GM12878 (cell line): ENCODE results near the gene HHAT. TPM values are rescaled to one million over a fixed set of nuclear protein-coding genes. Genes with fewer than 3 reads are reported as not detected.

Experiments
- CREB1 ChIP-seq: IDR thresholded peaks from 2 replicates; pipeline ENCODE4 v1.6.1; 2012; ENCODE audit warnings: low read depth, mild to moderate bottlenecking, inconsistent platforms
- GABPA ChIP-seq: IDR thresholded peaks from 2 replicates; pipeline ENCODE4 v1.6.1; 2014; ENCODE audit warnings: antibody characterized with exemption, low read depth, mild to moderate bottlenecking, inconsistent platforms
- HCFC1 ChIP-seq: fragments of 150-350 bp; IDR thresholded peaks from 2 replicates; pipeline ENCODE4 v1.6.1; 2014; ENCODE audit warnings: low read length
- HDAC6 ChIP-seq: fragments of 200-600 bp; sonication (generic); IDR thresholded peaks from one replicate; pipeline ENCODE4 v1.8.0; 2017; ENCODE audit warnings: antibody characterized with exemption; ENCODE audit not compliant: unreplicated experiment
- IKZF2 ChIP-seq, 2 experiments: fragments of 450-650 bp; IDR thresholded peaks; 2 replicates each; pipeline ENCODE4 v1.6.1; 2017; ENCODE audit warnings: mild to moderate bottlenecking in 2 of 2, moderate library complexity in 2 of 2
- JUNB ChIP-seq: IDR thresholded peaks from 2 replicates; pipeline ENCODE4 v1.6.1; 2016; ENCODE audit warnings: antibody characterized with exemption, mild to moderate bottlenecking
- MEF2B ChIP-seq: fragments of 450-650 bp; IDR thresholded peaks from 2 replicates; pipeline ENCODE4 v1.6.1; 2018; ENCODE audit warnings: mild to moderate bottlenecking, moderate library complexity; ENCODE audit not compliant: partially characterized antibody, poor library complexity, severe bottlenecking
- NR2C2 ChIP-seq: IDR thresholded peaks from 2 replicates; pipeline ENCODE4 v1.6.1; 2011; ENCODE audit warnings: borderline replicate concordance, low read depth; ENCODE audit not compliant: control insufficient read depth, insufficient read length
- RELA ChIP-seq: fragments of 450-650 bp; IDR thresholded peaks from 2 replicates; pipeline ENCODE4 v1.8.0; 2014; ENCODE audit warnings: borderline replicate concordance; ENCODE audit not compliant: partially characterized antibody
- SMARCA5 ChIP-seq: fragments of 450-650 bp; IDR thresholded peaks from 2 replicates; pipeline ENCODE4 v1.6.1; 2017; ENCODE audit warnings: mild to moderate bottlenecking
- SMC3 ChIP-seq: IDR thresholded peaks from 2 replicates; pipeline ENCODE4 v1.6.1; 2011; ENCODE audit warnings: low read length, improper control_type of control experiment, borderline replicate concordance
- WRNIP1 ChIP-seq: IDR thresholded peaks from 2 replicates; pipeline ENCODE4 v1.6.1; 2011; ENCODE audit warnings: low read depth, low read length, improper control_type of control experiment, borderline replicate concordance
- polyA plus RNA-seq, 11 experiments: library from polyadenylated mRNA; depleted of rRNA in 4 of 11; unstranded in 6 of 11; stranded (reverse) in 5 of 11; fragments of >200 nt; fragmentation: Nextera tagmentation in 4 of 11; fragmentation: Illumina TruSeq in 1 of 11; extraction: Ambion mirVana in 4 of 11; extraction: Trizol in 1 of 11; gene quantifications; 1 replicate in 1 of 11; 2 replicates in 10 of 11; pipeline versions ENCODE4 v1.2.1 to v1.2.3, GENCODE V29; 2011 to 2016; ENCODE audit warnings: inconsistent platforms in 2 of 11, missing spikeins in 2 of 11, low read depth in 1 of 11
- total RNA-seq, 4 experiments: library from RNA; depleted of rRNA in 3 of 4; stranded (reverse); fragments of >200 nt in 3 of 4; fragmentation: Illumina TruSeq in 1 of 4; extraction: Trizol in 1 of 4; gene quantifications; 2 replicates each; pipeline versions ENCODE4 v1.2.1 to v1.2.3, GENCODE V29; 2013 to 2021
- TF ChIP-seq, protein P1 (sequence below): IDR thresholded peaks from 2 replicates; pipeline ENCODE4 v1.6.1; 2012; ENCODE audit warnings: low read length, inconsistent platforms
- TF ChIP-seq, protein P2 (sequence below): fragments of 450-650 bp; IDR thresholded peaks from 2 replicates; pipeline ENCODE4 v1.6.1; 2018; ENCODE audit warnings: mild to moderate bottlenecking, low read depth, moderate library complexity; ENCODE audit not compliant: partially characterized antibody
- TF ChIP-seq, protein P3 (sequence below): IDR thresholded peaks from 2 replicates; pipeline ENCODE4 v1.6.1; 2011; ENCODE audit warnings: borderline replicate concordance, low read depth, mild to moderate bottlenecking, moderate library complexity, low read length; ENCODE audit not compliant: insufficient read depth, poor library complexity, severe bottlenecking
- TF ChIP-seq, protein P4 (sequence below): fragments of 450-650 bp; conservative IDR thresholded peaks from 2 replicates; pipeline ENCODE4 v1.6.1; 2017; ENCODE audit warnings: mild to moderate bottlenecking, moderate library complexity
- TF ChIP-seq, protein P5 (sequence below): fragments of 450-650 bp; IDR thresholded peaks from 2 replicates; pipeline ENCODE4 v1.6.1; 2017; ENCODE audit warnings: mild to moderate bottlenecking, moderate library complexity

HHAT gene
- total and polyA plus RNA-seq, 10 of the 15 experiments (the other 5 are each of a cell fraction or from before 2014, with no cell fraction given), result 1.2 to 37.6 (median 2.6) TPM

DNA sequence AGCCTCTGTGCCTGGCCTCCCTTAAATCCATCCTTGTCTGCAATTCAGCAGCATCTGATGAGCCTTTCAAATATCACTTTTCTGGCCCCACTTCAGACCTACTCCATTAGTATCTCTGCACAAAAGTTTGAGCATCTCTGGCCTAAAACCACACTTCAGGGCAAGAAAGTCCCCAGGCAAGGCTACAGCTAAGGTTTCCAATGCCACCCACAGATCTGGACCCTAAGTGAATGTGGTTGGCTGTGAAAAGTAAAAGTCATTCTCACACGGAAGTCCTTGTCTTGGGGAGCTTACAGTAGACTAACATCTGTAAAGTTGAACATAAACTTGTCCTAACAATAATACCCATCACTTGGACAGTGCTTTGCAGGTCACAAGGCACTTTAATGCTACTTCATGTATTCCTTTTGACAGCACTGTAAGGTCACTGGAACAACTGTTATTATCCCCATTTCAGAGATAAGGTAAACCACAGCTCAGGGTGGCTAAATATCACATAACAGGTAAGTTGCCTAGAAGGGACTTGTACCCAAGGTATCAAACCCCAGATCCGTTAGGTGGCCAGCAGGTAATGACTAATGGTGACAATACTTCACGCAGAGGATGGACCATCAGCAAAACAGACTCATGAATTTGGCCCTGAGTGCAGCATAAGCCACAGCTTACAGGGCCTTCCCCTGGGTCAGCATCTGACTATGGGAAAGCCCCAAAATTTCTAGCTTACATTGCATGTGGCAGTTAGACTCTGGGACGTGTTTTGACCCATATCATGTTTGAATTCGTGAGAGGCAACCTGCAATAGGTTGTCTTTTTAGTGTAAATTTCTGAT, 356.0 kb downstream of the HHAT start (continued):
- TF ChIP-seq, protein P1, sequence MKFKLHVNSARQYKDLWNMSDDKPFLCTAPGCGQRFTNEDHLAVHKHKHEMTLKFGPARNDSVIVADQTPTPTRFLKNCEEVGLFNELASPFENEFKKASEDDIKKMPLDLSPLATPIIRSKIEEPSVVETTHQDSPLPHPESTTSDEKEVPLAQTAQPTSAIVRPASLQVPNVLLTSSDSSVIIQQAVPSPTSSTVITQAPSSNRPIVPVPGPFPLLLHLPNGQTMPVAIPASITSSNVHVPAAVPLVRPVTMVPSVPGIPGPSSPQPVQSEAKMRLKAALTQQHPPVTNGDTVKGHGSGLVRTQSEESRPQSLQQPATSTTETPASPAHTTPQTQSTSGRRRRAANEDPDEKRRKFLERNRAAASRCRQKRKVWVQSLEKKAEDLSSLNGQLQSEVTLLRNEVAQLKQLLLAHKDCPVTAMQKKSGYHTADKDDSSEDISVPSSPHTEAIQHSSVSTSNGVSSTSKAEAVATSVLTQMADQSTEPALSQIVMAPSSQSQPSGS, result 0 out of 2 replicates have a peak, but pooled peaks have one; percentile 31
- TF ChIP-seq SMC3 (no peak), WRNIP1 (no peak), JUNB (no peak), SMARCA5 (peak; percentile 84), HCFC1 (no peak), IKZF2 (IDR thresholded peaks at IDR 0.05) (no peak), NR2C2 (no peak), HDAC6 (no peak), RELA (no peak), MEF2B (no peak), GABPA (no peak), CREB1 (no peak)
- TF ChIP-seq, protein P2, sequence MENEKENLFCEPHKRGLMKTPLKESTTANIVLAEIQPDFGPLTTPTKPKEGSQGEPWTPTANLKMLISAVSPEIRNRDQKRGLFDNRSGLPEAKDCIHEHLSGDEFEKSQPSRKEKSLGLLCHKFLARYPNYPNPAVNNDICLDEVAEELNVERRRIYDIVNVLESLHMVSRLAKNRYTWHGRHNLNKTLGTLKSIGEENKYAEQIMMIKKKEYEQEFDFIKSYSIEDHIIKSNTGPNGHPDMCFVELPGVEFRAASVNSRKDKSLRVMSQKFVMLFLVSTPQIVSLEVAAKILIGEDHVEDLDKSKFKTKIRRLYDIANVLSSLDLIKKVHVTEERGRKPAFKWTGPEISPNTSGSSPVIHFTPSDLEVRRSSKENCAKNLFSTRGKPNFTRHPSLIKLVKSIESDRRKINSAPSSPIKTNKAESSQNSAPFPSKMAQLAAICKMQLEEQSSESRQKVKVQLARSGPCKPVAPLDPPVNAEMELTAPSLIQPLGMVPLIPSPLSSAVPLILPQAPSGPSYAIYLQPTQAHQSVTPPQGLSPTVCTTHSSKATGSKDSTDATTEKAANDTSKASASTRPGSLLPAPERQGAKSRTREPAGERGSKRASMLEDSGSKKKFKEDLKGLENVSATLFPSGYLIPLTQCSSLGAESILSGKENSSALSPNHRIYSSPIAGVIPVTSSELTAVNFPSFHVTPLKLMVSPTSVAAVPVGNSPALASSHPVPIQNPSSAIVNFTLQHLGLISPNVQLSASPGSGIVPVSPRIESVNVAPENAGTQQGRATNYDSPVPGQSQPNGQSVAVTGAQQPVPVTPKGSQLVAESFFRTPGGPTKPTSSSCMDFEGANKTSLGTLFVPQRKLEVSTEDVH, result no peak
- TF ChIP-seq, protein P3, sequence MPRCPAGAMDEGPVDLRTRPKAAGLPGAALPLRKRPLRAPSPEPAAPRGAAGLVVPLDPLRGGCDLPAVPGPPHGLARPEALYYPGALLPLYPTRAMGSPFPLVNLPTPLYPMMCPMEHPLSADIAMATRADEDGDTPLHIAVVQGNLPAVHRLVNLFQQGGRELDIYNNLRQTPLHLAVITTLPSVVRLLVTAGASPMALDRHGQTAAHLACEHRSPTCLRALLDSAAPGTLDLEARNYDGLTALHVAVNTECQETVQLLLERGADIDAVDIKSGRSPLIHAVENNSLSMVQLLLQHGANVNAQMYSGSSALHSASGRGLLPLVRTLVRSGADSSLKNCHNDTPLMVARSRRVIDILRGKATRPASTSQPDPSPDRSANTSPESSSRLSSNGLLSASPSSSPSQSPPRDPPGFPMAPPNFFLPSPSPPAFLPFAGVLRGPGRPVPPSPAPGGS, result peak; percentile 85
- TF ChIP-seq, protein P4, sequence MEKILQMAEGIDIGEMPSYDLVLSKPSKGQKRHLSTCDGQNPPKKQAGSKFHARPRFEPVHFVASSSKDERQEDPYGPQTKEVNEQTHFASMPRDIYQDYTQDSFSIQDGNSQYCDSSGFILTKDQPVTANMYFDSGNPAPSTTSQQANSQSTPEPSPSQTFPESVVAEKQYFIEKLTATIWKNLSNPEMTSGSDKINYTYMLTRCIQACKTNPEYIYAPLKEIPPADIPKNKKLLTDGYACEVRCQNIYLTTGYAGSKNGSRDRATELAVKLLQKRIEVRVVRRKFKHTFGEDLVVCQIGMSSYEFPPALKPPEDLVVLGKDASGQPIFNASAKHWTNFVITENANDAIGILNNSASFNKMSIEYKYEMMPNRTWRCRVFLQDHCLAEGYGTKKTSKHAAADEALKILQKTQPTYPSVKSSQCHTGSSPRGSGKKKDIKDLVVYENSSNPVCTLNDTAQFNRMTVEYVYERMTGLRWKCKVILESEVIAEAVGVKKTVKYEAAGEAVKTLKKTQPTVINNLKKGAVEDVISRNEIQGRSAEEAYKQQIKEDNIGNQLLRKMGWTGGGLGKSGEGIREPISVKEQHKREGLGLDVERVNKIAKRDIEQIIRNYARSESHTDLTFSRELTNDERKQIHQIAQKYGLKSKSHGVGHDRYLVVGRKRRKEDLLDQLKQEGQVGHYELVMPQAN, result no peak
- TF ChIP-seq, protein P5, sequence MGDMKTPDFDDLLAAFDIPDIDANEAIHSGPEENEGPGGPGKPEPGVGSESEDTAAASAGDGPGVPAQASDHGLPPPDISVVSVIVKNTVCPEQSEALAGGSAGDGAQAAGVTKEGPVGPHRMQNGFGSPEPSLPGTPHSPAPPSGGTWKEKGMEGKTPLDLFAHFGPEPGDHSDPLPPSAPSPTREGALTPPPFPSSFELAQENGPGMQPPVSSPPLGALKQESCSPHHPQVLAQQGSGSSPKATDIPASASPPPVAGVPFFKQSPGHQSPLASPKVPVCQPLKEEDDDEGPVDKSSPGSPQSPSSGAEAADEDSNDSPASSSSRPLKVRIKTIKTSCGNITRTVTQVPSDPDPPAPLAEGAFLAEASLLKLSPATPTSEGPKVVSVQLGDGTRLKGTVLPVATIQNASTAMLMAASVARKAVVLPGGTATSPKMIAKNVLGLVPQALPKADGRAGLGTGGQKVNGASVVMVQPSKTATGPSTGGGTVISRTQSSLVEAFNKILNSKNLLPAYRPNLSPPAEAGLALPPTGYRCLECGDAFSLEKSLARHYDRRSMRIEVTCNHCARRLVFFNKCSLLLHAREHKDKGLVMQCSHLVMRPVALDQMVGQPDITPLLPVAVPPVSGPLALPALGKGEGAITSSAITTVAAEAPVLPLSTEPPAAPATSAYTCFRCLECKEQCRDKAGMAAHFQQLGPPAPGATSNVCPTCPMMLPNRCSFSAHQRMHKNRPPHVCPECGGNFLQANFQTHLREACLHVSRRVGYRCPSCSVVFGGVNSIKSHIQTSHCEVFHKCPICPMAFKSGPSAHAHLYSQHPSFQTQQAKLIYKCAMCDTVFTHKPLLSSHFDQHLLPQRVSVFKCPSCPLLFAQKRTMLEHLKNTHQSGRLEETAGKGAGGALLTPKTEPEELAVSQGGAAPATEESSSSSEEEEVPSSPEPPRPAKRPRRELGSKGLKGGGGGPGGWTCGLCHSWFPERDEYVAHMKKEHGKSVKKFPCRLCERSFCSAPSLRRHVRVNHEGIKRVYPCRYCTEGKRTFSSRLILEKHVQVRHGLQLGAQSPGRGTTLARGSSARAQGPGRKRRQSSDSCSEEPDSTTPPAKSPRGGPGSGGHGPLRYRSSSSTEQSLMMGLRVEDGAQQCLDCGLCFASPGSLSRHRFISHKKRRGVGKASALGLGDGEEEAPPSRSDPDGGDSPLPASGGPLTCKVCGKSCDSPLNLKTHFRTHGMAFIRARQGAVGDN, result peak; percentile 27; the same call in 1 of the 2 replicates
